Neural progenitor cell (in vitro differentiated cells): ENCODE data around the gene PHF2. TPM values are rescaled to one million over a fixed set of nuclear protein-coding genes. Genes with fewer than 3 reads are reported as not detected.

Experiments
- DNase-seq: peaks from one replicate; pipeline ENCODE4 v3.0.0-alpha.2; 2016; ENCODE audit warnings: low spot score
- H2AFZ ChIP-seq: fragments of 200-600 bp; sonication (generic); replicated peaks from 2 replicates; pipeline ENCODE4 v1.6.1; 2016; ENCODE audit warnings: antibody characterized with exemption
- H3F3A ChIP-seq: fragments of 200-600 bp; sonication (generic); 2 replicates; pipeline ENCODE4 v1.6.1; 2016; ENCODE audit warnings: antibody characterized with exemption, low read depth
- H3K27ac ChIP-seq: fragments of 200-600 bp; sonication (generic); 2 replicates; pipeline ENCODE4 v1.5.1; 2016; ENCODE audit warnings: mild to moderate bottlenecking
- H3K27me3 ChIP-seq: fragments of 200-600 bp; sonication (generic); 2 replicates; pipeline ENCODE4 v1.6.1; 2016; ENCODE audit warnings: mild to moderate bottlenecking, moderate library complexity
- H3K36me3 ChIP-seq: fragments of 200-600 bp; sonication (generic); 2 replicates; pipeline ENCODE4 v1.5.1; 2016
- H3K4me1 ChIP-seq: fragments of 200-600 bp; sonication (generic); 2 replicates; pipeline ENCODE4 v1.6.1; 2016; ENCODE audit warnings: mixed run types
- H3K4me2 ChIP-seq: fragments of 200-600 bp; sonication (generic); 2 replicates; pipeline ENCODE4 v1.6.1; 2016
- H3K4me3 ChIP-seq: fragments of 200-600 bp; sonication (generic); 2 replicates; pipeline ENCODE4 v1.5.1; 2016
- H3K79me2 ChIP-seq: fragments of 200-600 bp; sonication (generic); 2 replicates; pipeline ENCODE4 v1.6.1; 2016; ENCODE audit warnings: low read depth
- H3K9ac ChIP-seq: fragments of 200-600 bp; sonication (generic); 2 replicates; pipeline ENCODE4 v1.6.1; 2016
- H3K9me3 ChIP-seq: fragments of 200-600 bp; sonication (generic); 2 replicates; pipeline ENCODE4 v1.5.1; 2016; ENCODE audit warnings: low read depth
- H4K20me1 ChIP-seq: fragments of 200-600 bp; sonication (generic); 2 replicates; pipeline ENCODE4 v1.6.1; 2016; ENCODE audit warnings: low read depth
- H3K27ac Mint-ChIP-seq: 3 replicates; pipeline ENCODE4 v1.8.0; 2021; ENCODE audit warnings: mixed read lengths
- H3K27me3 Mint-ChIP-seq: 2 replicates; pipeline ENCODE4 v1.8.0; 2022; ENCODE audit warnings: low read depth, mild to moderate bottlenecking, inconsistent platforms, moderate library complexity, mixed read lengths; ENCODE audit not compliant: insufficient read depth
- H3K36me3 Mint-ChIP-seq: 3 replicates; pipeline ENCODE4 v1.8.0; 2021; ENCODE audit warnings: mixed read lengths
- H3K4me1 Mint-ChIP-seq: 3 replicates; pipeline ENCODE4 v1.8.0; 2021; ENCODE audit warnings: mixed read lengths
- H3K4me3 Mint-ChIP-seq: 3 replicates; pipeline ENCODE4 v1.8.0; 2021; ENCODE audit warnings: mild to moderate bottlenecking, moderate library complexity, mixed read lengths
- H3K9me3 Mint-ChIP-seq: 3 replicates; pipeline ENCODE4 v1.8.0; 2020; ENCODE audit warnings: mixed read lengths
- CTCF ChIP-seq: fragments of 200-600 bp; sonication (generic); IDR thresholded peaks from 2 replicates; pipeline ENCODE4 v1.5.1; 2017; ENCODE audit warnings: antibody characterized with exemption, mild to moderate bottlenecking
- EZH2 ChIP-seq: fragments of 200-600 bp; sonication (generic); IDR thresholded peaks from 2 replicates; pipeline ENCODE4 v1.6.1; 2017; ENCODE audit warnings: antibody characterized with exemption, mild to moderate bottlenecking, moderate library complexity
- EZH2phosphoT487 ChIP-seq: fragments of 200-600 bp; sonication (generic); IDR thresholded peaks from 2 replicates; pipeline ENCODE4 v1.6.1; 2017; ENCODE audit warnings: antibody characterized with exemption
- total RNA-seq: library from RNA; depleted of rRNA; stranded (reverse); fragments of >200 nt; gene quantifications from 2 replicates; pipeline ENCODE4 v1.2.3, GENCODE V29; 2015; ENCODE audit warnings: low replicate concordance

Gene PHF2
- total RNA-seq, 1 donor from 2014 or later, result 17.6 TPM

- no peak overlapping the region for H3K27ac ChIP-seq
- Mint-ChIP-seq H3K27ac (no peak overlapping the region), H3K4me3 (no peak overlapping the region), H3K9me3 (peaks cover 8% of the 10 kb centered on the region), H3K27me3 (peaks cover 3% of the 10 kb centered on the region), H3K36me3 (no peaks in the 10 kb centered on the region), H3K4me1 (no peaks in the 10 kb centered on the region)
- no peaks in the 10 kb centered on the region for H3F3A ChIP-seq
- H3K4me2 ChIP-seq, result no peak overlapping the region
- H3K79me2 ChIP-seq, result no peaks in the 10 kb centered on the region
- no peaks in the 10 kb centered on the region for H3K36me3 ChIP-seq
- H4K20me1 ChIP-seq, result no peaks in the 10 kb centered on the region
- H3K9me3 ChIP-seq, result peaks cover 8% of the 10 kb centered on the region
- no peaks in the 10 kb centered on the region for H3K27me3 ChIP-seq
- H2AFZ ChIP-seq, result no peak overlapping the region
- H3K9ac ChIP-seq, result no peak overlapping the region
- DNase-seq, result no peak
- TF ChIP-seq EZH2 (no peak), CTCF (no peak), EZH2phosphoT487 (no peak)
- H3K4me1 ChIP-seq, result peaks cover 5% of the 10 kb centered on the region
- no peak overlapping the region for H3K4me3 ChIP-seq
These were observed 107.9 kb downstream of the PHF2 start for GRCh38 chr9:93684161-93684765.

- no peak overlapping the region for H3K9ac ChIP-seq
- H3K27me3 Mint-ChIP-seq, result peaks cover 3% of the 10 kb centered on the region
- TF ChIP-seq EZH2phosphoT487, result no peak
- TF ChIP-seq EZH2, result no peak
- peak; percentile 45 for TF ChIP-seq CTCF
- H3K4me1 ChIP-seq, result peaks cover 5% of the 10 kb centered on the region
- no peaks in the 10 kb centered on the region for H3K27me3 ChIP-seq
- H3K4me1 Mint-ChIP-seq, result no peaks in the 10 kb centered on the region
- no peaks in the 10 kb centered on the region for H3K36me3 ChIP-seq
- peaks cover 11% of the 10 kb centered on the region for H3K9me3 Mint-ChIP-seq
- H3K4me2 ChIP-seq, result no peak overlapping the region
- no peak overlapping the region for H3K4me3 ChIP-seq
- H3K4me3 Mint-ChIP-seq, result no peak overlapping the region
- no peaks in the 10 kb centered on the region for H3K36me3 Mint-ChIP-seq
- H3K27ac ChIP-seq, result no peak overlapping the region
- peak; percentile 42 for DNase-seq
- H2AFZ ChIP-seq, result no peak overlapping the region
- H3F3A ChIP-seq, result no peaks in the 10 kb centered on the region
- H3K27ac Mint-ChIP-seq, result no peak overlapping the region
- no peaks in the 10 kb centered on the region for H4K20me1 ChIP-seq
- H3K9me3 ChIP-seq, result peaks cover 9% of the 10 kb centered on the region
- no peaks in the 10 kb centered on the region for H3K79me2 ChIP-seq
These were observed 108.6 kb downstream of the PHF2 start for GRCh38 chr9:93684806-93685543.

- peaks cover 3% of the 10 kb centered on the region for H3K27me3 Mint-ChIP-seq
- Histone ChIP-seq H3K4me1 (peaks cover 5% of the 10 kb centered on the region), H3K27ac (no peak overlapping the region), H3K9me3 (peaks cover 17% of the 10 kb centered on the region), H2AFZ (no peak overlapping the region), H3K4me3 (no peak overlapping the region), H4K20me1 (no peaks in the 10 kb centered on the region), H3K4me2 (no peak overlapping the region), H3K9ac (no peak overlapping the region), H3K79me2 (no peaks in the 10 kb centered on the region), H3F3A (no peaks in the 10 kb centered on the region), H3K36me3 (no peaks in the 10 kb centered on the region), H3K27me3 (no peaks in the 10 kb centered on the region)
- no peak for TF ChIP-seq CTCF
- no peaks in the 10 kb centered on the region for H3K36me3 Mint-ChIP-seq
- no peaks in the 10 kb centered on the region for H3K4me1 Mint-ChIP-seq
- H3K9me3 Mint-ChIP-seq, result peaks cover 18% of the 10 kb centered on the region
- no peak overlapping the region for H3K27ac Mint-ChIP-seq
- no peak for DNase-seq
- H3K4me3 Mint-ChIP-seq, result no peak overlapping the region
These were observed 109.9 kb downstream of the PHF2 start for GRCh38 chr9:93686127-93686879.
